ENCODE measurements around the gene OVAAL.

OVAAL gene

DNA sequence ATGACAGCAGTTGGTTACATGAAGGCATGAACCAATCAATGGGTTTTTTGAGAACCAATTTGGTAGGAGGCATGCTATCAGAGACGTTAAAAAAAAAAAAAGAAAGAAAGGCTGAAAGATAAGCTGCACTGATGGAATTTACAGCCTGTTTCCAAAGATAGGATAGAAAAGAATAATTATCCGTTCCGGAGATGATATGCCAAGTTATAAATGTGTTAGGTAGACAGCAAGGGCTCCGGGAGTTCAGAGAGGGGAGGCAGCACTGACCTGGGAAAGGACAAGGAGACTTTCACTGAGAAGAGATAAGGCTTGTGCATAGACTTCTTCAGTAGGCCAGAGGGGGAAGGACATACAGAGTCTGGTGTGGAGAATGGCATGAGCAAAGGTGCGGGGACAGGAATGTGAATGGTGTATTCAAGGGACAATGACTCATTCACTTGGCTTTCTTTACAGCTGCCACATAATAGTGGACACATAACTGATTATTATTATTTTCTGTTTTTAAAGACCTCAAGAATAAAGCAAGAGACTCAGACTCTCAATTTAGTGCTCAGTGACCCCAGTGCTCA is 31.6 kb upstream of the OVAAL start:
- Mint-ChIP-seq H3K27me3 (ENCODE audit: low read depth) (no peaks in the 10 kb centered on the region), H3K36me3 (ENCODE audit: low read depth) (no peaks in the 10 kb centered on the region), H3K27ac (no peak overlapping the region), H3K4me3 (no peak overlapping the region), H3K9me3 (no peaks in the 10 kb centered on the region), H3K4me1 (peaks cover 14% of the 10 kb centered on the region)
- TF ChIP-seq, protein P1, sequence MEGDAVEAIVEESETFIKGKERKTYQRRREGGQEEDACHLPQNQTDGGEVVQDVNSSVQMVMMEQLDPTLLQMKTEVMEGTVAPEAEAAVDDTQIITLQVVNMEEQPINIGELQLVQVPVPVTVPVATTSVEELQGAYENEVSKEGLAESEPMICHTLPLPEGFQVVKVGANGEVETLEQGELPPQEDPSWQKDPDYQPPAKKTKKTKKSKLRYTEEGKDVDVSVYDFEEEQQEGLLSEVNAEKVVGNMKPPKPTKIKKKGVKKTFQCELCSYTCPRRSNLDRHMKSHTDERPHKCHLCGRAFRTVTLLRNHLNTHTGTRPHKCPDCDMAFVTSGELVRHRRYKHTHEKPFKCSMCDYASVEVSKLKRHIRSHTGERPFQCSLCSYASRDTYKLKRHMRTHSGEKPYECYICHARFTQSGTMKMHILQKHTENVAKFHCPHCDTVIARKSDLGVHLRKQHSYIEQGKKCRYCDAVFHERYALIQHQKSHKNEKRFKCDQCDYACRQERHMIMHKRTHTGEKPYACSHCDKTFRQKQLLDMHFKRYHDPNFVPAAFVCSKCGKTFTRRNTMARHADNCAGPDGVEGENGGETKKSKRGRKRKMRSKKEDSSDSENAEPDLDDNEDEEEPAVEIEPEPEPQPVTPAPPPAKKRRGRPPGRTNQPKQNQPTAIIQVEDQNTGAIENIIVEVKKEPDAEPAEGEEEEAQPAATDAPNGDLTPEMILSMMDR (IDR thresholded peaks at IDR 0.05; ENCODE audit: unreplicated experiment in 3 of 3): no peak

DNA sequence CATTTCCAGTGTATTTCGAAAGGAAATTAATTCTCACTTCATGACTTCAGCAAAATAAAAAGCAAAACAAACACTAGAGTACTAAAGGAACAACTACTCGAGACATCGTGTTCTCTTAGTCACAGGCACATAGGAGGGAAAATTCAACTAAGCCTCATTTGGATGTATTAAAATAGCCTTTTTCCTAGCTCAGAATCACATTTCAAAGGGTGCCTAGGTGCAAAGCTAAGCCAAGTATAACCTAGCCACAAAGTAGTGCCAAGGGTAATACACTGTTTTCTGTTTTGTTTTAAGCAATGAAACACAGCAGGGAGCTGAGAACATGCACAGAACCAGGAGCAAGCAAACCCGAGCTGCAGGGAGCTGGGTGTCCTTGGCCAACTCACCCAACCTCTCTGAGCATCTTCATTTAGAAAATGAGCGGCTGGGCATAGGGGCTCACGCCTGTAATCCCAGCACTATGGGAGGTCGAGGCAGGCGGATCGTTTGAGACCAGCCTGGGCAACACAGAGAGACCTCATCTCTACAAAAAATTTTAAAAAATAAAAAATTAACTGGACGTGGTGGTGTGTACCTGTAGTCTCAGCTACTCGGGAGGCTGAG is 29.8 kb upstream of the OVAAL start:
- H3K27ac Mint-ChIP-seq: no peak overlapping the region
- H3K9me3 Mint-ChIP-seq: no peaks in the 10 kb centered on the region
- H3K36me3 Mint-ChIP-seq (ENCODE audit: low read depth): no peaks in the 10 kb centered on the region
- no peak overlapping the region for H3K4me3 Mint-ChIP-seq
- H3K4me1 Mint-ChIP-seq: peaks cover 10% of the 10 kb centered on the region
- TF ChIP-seq, protein P1 (IDR thresholded peaks at IDR 0.05; ENCODE audit: unreplicated experiment in 3 of 3): no peak
- H3K27me3 Mint-ChIP-seq (ENCODE audit: low read depth): no peaks in the 10 kb centered on the region

DNA sequence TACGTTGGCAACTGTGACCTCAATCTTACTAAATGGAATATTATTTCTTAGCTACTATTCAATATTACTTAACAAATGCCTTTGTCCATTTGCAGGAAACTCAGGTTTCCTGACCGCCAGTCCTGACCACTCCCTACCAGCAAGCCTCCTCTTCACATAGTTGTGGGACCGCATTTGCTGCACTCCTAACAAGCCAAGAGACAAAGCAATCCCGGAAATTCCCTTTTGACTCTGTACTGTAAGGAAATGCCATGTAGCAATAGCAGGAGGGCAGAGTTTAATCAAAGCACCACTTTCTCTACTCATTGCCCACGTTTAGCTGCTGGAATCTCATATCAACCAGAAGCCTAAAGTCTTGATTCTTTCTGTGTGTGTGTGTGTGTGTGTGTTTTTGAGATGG is 28.3 kb upstream of the OVAAL start:
- no peaks in the 10 kb centered on the region for H3K9me3 Mint-ChIP-seq
- no peak overlapping the region for H3K4me3 Mint-ChIP-seq
- H3K36me3 Mint-ChIP-seq (ENCODE audit: low read depth): no peaks in the 10 kb centered on the region
- H3K27ac Mint-ChIP-seq: no peak overlapping the region
- no peaks in the 10 kb centered on the region for H3K27me3 Mint-ChIP-seq (ENCODE audit: low read depth)
- TF ChIP-seq, protein P1 (IDR thresholded peaks at IDR 0.05; ENCODE audit: unreplicated experiment in 3 of 3): no peak
- peaks cover 3% of the 10 kb centered on the region for H3K4me1 Mint-ChIP-seq

DNA sequence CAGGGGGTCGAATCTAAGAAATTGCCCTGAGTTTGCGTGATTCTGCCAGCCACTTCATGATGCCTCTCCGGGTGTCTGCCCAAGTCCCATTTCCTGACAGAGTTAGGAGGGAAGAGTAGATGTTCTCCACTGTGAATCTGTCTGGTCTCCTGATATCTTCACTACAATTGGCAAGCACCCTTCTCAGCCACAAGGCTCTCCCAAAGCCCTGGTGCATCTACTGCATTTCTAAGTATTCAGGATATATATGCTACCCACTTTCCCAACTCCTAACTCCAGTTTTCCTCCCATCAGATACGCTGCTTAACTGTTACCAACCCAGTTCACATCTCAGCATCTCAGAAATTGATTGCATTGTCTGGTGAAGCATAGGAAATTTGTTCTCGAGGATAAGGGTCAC is 25.9 kb upstream of the OVAAL start:
- no peak overlapping the region for H3K27ac Mint-ChIP-seq
- no peaks in the 10 kb centered on the region for H3K9me3 Mint-ChIP-seq
- no peak overlapping the region for H3K4me3 Mint-ChIP-seq
- H3K4me1 Mint-ChIP-seq: no peaks in the 10 kb centered on the region
- no peaks in the 10 kb centered on the region for H3K36me3 Mint-ChIP-seq (ENCODE audit: low read depth)
- TF ChIP-seq, protein P1 (IDR thresholded peaks at IDR 0.05; ENCODE audit: unreplicated experiment in 3 of 3): no peak
- no peaks in the 10 kb centered on the region for H3K27me3 Mint-ChIP-seq (ENCODE audit: low read depth)

DNA sequence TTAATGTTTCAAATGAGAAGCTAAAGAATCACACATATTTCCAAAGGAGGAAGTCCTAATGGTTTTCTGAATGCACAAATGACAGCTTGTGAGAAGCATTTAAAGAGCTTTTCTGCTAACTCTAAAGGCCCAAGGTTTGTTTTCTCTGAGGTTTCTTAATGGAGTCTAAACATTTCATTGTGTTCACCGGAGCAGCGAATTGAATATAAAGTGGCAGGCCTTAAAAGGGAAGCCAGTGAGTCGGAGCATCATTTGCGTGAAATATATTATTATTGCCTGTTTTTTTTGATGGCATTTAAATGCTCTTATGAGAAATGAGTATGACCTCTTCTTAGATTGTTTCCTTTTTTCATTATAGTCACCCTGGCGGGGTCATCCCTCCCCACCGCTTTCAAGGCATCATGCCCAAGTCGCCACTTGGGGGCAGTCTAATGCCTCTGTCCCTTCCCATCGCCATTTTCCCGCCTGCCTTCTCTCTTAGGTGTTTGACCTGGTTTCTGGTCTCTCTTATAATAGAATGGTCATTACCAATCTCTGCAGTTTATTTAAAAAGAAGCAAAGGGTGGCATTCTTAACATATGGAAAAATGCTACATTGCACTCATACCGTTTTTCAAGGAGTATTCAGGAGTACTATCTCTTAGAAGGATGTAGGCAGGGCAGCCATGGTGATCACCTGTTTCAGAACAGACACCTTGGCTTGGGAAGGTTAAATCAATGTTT is 25.3 kb upstream of the OVAAL start:
- Mint-ChIP-seq H3K4me1 (no peaks in the 10 kb centered on the region), H3K36me3 (ENCODE audit: low read depth) (no peaks in the 10 kb centered on the region), H3K9me3 (no peaks in the 10 kb centered on the region), H3K4me3 (no peak overlapping the region), H3K27ac (peak overlapping the region in 1 of 3 experiments; percentile 44), H3K27me3 (ENCODE audit: low read depth) (no peaks in the 10 kb centered on the region)
- TF ChIP-seq, protein P1 (IDR thresholded peaks at IDR 0.05; ENCODE audit: unreplicated experiment in 3 of 3): peak; percentile 84 to 89 (median 85)
